Activated T-cell treated with anti-CD3 and anti-CD28 coated beads, Interleukin-2, amount 50 U/mL, for 4 hours (primary cell): Measurements from ENCODE around the gene GPAM. TPM values are rescaled to one million over a fixed set of nuclear protein-coding genes. Genes with fewer than 3 reads are reported as not detected.
A peak's percentile ranks its signal among the peaks of the same experiment; 100 is the strongest.
"Not testable (repeated sequence)": the region's sequence is repeated elsewhere in the genome, so short reads cannot be mapped to it uniquely, and the experiment has no call there.

Experiments used
- ATAC-seq, 2 donors: fragments of 200-7000 bp; cut with Tn5 transposase; one replicate each; pipeline ENCODE4 v1.10.0; 2021
- DNase-seq: peaks from one replicate; pipeline ENCODE4 v3.0.0-alpha.2; 2020
- H3K27me3 Mint-ChIP-seq: one replicate; pipeline ENCODE4 v1.8.0; 2021; ENCODE audit warnings: low read depth, mixed read lengths
- H3K36me3 Mint-ChIP-seq: one replicate; pipeline ENCODE4 v1.8.0; 2022; ENCODE audit warnings: mixed read lengths; ENCODE audit not compliant: insufficient read depth
- H3K4me1 Mint-ChIP-seq: one replicate; pipeline ENCODE4 v1.8.0; 2021; ENCODE audit warnings: low read depth, mixed read lengths
- H3K4me3 Mint-ChIP-seq: one replicate; pipeline ENCODE4 v1.8.0; 2021; ENCODE audit warnings: mild to moderate bottlenecking, moderate library complexity, mixed read lengths
- H3K9me3 Mint-ChIP-seq: one replicate; pipeline ENCODE4 v1.8.0; 2021; ENCODE audit warnings: mixed read lengths
- total RNA-seq, 3 donors: library from RNA; stranded (reverse); gene quantifications; one replicate each; pipeline ENCODE4 v1.2.1, GENCODE V29; 2021

GPAM gene
- total RNA-seq, 3 donors from 2014 or later = 10.4 to 13.2 (median 12.1) TPM

DNA sequence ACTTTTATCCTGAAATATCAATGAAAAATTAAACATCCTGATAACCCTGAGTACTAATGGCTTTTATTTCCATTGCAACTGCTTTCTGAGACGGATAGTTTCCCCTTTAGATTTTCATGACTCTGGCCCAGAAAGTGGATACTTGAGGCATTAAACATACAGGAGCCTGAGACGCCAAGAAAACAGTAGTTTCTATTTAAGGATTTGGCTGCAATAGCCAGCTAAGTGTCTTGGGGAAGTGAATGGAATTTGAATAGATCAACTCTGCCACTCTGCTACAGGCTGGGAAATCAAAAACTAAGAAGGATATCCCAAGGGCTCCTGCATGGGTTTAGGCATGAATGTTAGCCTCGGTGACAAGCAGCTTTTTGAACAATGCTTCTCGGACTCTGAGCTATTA is 24.7 kb upstream of the GPAM start:
- no peak overlapping the region for H3K4me3 Mint-ChIP-seq

DNA sequence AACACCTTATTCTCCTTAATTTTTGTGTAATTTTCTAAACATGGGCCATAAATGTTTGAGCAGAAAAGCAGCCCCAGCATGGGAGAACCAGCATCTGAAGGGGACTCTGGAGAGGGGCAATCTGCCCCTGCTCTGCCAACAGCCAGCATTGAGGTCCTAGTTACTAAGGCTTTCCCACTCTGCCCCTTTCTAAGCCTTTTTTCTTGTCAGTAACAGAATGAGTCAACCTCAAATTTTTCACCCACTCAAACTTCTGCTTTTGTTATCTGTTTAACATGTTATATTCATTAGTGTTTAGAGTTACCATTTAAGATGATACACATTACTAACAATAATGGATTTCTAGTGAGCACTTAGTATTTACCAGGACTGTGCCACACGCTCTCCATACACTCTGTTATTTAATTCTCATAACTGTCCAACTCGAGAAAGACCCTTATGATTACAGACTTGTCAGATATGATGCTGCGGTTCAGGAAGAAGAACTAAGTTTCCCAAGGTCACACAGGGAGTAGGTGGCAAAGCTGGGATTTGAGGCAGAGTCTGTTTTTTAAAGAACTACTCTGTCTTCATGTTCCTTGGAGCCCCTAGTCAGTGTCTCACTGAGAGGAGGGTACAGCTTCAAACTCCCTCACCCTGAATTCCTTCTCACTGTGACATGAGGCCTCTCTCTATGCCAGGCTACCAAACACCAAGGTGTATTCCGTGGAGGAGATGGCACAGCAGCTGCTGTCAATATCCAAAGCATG is 19.9 kb upstream of the GPAM start:
- Mint-ChIP-seq H3K27me3 (peaks cover 29% of the 10 kb centered on the region), H3K9me3 (no peaks in the 10 kb centered on the region), H3K4me3 (no peak overlapping the region), H3K36me3 (no peaks in the 10 kb centered on the region), H3K4me1 (peaks cover 3% of the 10 kb centered on the region)
- ATAC-seq = no peak
- no peak for DNase-seq

More for the DNA sequence above, 24.7 kb upstream of the GPAM start:
- H3K9me3 Mint-ChIP-seq = no peaks in the 10 kb centered on the region
- no peaks in the 10 kb centered on the region for H3K4me1 Mint-ChIP-seq
- no peaks in the 10 kb centered on the region for H3K36me3 Mint-ChIP-seq
- peaks cover 19% of the 10 kb centered on the region for H3K27me3 Mint-ChIP-seq
- no peak for ATAC-seq
- no peak for DNase-seq

DNA sequence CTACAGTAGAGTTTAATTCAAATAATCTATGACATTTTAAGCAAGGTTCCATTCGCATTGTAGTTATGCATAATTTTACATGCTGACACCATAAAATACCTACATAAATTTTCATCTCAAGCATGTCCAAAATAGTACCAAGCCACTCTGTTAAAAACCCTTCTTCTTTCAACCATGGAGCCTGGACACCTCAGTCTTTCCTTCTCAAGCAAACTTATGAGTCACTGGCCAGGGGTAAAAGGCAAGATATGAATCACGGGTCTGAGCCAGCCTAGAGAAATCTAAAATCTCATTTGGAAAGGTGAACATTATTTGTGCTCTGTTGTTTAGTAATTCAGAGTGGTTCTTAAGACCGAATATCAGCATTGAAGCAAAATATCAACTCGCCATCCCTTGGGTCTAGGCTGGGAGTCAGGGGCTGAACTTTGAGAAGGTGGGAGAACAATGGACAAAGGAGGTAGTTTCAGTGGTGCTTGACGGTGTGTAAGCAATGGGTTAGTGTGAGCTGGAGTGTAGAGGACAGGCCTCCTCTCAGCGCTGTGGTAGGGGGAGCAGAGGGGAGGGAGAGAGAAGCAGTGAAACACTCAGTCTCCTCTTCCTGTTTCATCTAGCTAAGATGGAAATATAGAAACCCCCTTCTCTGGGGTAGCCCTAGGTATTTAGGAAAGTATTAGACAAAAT is 19.1 kb upstream of the GPAM start:
- Mint-ChIP-seq H3K36me3 (no peaks in the 10 kb centered on the region), H3K4me3 (no peak overlapping the region), H3K4me1 (peaks cover 3% of the 10 kb centered on the region), H3K27me3 (peaks cover 22% of the 10 kb centered on the region), H3K9me3 (no peaks in the 10 kb centered on the region)
- no peak for DNase-seq
- no peak for ATAC-seq

DNA sequence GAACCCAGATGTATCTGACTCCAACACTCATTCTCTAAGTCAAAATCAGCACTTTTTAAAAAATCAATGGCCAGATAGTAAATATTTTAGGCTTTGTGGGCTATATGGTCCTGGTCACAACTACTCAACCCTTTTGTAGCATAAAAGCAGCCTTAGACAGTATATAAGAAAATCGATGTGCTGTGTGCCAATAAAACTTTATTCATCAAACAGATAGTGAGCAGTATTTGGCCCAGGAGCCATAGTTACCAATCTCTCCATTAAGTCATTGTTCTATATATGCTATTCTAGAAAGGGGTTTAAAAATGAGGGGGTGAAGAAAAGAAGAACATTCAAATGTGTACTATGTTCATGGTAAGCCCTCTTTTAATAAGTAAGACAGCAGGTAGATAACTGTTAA is 18.5 kb upstream of the GPAM start:
- Mint-ChIP-seq H3K4me3 (no peak overlapping the region), H3K27me3 (peaks cover 22% of the 10 kb centered on the region), H3K36me3 (no peaks in the 10 kb centered on the region), H3K9me3 (no peaks in the 10 kb centered on the region), H3K4me1 (peaks cover 3% of the 10 kb centered on the region)
- DNase-seq = no peak
- ATAC-seq = no peak

DNA sequence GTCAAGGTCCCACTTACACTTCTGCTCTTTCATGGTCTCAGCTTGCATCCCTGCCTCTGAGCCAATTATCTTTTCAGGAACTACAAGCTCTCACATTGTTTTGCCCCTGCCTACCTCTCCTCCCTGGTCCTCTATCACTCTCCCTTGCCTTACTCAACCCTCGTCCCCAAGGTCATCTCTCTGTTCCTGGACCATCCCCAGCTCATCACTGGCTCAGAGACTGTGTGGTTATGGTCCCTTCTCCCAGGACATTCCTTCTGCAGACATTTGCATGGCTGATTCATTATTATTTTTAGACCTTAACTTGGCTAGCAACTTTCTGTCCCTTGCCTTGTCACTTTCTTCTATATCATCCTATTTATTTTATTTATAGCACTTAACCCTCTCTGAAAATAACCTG is 17.8 kb upstream of the GPAM start:
- Mint-ChIP-seq H3K36me3 (no peaks in the 10 kb centered on the region), H3K27me3 (peaks cover 20% of the 10 kb centered on the region), H3K9me3 (no peaks in the 10 kb centered on the region), H3K4me3 (no peak overlapping the region), H3K4me1 (peaks cover 3% of the 10 kb centered on the region)
- no peak for DNase-seq
- no peak for ATAC-seq

DNA sequence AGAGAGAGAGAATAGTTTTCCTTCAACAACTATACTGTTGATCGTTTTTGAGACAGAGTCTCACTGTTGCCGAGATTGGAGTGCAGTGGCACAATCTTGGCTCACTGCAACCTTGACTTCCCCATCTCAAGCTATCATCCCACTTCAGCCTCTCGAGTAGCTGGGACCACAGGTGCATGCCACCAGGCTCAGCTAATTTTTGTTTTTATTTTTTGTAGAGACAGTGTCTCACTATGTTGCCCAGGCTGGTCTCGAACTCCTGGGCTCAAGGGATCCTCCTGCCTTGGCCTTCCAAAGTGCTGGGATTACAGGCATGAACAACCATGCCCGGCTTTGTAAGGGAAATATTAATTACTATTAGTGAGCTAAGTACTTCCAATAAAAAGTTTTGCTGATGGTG is 16.7 kb upstream of the GPAM start:
- H3K4me3 Mint-ChIP-seq, DNase-seq, H3K4me1 Mint-ChIP-seq, ATAC-seq, H3K9me3 Mint-ChIP-seq, H3K36me3 Mint-ChIP-seq: not testable (repeated sequence)
- peaks cover 20% of the 10 kb centered on the region for H3K27me3 Mint-ChIP-seq

DNA sequence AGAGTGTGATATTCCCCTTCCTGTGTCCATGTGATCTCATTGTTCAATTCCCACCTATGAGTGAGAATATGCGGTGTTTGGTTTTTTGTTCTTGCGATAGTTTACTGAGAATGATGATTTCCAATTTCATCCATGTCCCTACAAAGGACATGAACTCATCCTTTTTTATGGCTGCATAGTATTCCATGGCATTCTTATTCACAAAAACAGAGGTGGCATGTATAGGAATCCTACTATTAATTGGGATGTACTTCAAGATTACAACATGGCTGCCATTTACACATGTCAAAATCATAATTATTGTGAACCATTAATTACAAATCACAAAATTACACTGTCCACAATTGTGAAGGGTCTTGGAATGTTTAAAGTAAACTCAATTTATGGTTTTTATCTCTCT is 14.1 kb upstream of the GPAM start:
- ATAC-seq, H3K9me3 Mint-ChIP-seq, DNase-seq, H3K36me3 Mint-ChIP-seq, H3K4me3 Mint-ChIP-seq, H3K4me1 Mint-ChIP-seq: not testable (repeated sequence)
- peaks cover 17% of the 10 kb centered on the region for H3K27me3 Mint-ChIP-seq

DNA sequence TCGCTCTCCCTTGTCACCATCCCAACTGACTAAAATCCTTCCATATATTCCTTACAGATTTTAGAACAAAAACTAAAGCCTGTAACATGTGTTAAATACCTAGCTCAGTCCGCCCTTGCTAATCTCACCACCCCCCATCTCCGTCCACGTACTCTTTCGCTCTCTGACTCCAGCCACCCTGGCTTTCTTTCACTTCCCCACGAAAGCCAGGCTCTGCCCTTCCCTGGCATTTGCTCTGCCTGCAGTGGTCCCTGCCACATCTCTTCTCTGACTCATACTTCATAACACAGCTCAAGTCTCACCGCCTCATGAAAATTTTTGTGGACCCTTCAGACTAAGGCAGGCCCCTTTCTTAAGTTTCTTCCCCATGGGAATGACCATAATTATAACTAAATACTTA is 11.7 kb upstream of the GPAM start:
- Mint-ChIP-seq H3K4me1 (no peaks in the 10 kb centered on the region), H3K27me3 (peaks cover 7% of the 10 kb centered on the region), H3K36me3 (no peaks in the 10 kb centered on the region), H3K9me3 (no peaks in the 10 kb centered on the region), H3K4me3 (no peak overlapping the region)
- ATAC-seq (no peak), DNase-seq (no peak)

DNA sequence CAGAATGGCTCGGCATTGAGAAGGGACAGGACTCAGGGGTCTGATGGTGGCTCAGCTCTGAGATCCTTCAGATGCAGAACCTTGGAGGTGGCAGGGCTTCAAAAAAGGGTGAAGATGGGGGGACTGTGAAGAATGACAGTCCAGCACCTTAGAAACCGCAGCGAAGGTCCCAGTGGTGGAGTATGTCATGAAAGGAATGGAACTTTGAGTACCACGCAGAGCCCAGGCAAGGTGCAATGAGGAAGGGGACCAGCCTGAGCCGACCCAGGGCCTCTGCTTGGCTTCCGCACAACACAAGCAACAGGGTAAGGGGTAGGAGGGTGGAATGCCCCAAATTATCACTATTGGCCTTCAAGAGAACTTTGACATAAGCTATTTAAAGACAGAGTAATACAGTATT is 8.2 kb upstream of the GPAM start:
- H3K9me3 Mint-ChIP-seq = no peaks in the 10 kb centered on the region
- H3K27me3 Mint-ChIP-seq = peaks cover 15% of the 10 kb centered on the region
- no peak for ATAC-seq
- no peaks in the 10 kb centered on the region for H3K36me3 Mint-ChIP-seq
- no peak for DNase-seq
- no peaks in the 10 kb centered on the region for H3K4me1 Mint-ChIP-seq
- no peak overlapping the region for H3K4me3 Mint-ChIP-seq

DNA sequence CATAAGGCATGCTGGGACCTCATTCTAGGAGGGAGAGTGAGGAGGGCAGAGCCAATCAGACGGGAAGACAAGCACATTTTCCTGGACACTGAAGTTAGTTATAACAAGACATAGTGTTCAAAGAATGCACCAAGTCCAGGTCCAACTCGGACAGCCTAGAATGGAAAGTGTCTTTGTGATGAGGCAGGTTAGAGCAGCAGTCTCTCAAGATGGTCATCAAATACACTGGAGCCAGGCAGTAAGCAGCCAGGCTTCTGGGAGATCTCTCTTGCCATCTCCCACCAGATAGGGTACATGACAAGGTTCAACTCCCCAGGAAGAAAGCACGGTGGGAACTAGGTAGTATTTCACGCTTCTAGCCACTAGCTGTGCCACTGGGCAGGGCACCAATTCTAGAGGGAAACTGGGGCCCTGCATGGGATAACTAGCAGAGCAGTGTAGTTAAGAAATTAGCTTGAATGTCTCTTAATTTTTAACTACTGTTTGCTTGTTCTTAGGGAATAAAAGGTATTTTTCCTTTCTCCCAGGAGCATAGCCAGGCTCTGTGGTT is 7.6 kb upstream of the GPAM start:
- ATAC-seq = no peak
- Mint-ChIP-seq H3K4me3 (no peak overlapping the region), H3K27me3 (peaks cover 18% of the 10 kb centered on the region), H3K36me3 (no peaks in the 10 kb centered on the region), H3K9me3 (no peaks in the 10 kb centered on the region), H3K4me1 (no peaks in the 10 kb centered on the region)
- no peak for DNase-seq

DNA sequence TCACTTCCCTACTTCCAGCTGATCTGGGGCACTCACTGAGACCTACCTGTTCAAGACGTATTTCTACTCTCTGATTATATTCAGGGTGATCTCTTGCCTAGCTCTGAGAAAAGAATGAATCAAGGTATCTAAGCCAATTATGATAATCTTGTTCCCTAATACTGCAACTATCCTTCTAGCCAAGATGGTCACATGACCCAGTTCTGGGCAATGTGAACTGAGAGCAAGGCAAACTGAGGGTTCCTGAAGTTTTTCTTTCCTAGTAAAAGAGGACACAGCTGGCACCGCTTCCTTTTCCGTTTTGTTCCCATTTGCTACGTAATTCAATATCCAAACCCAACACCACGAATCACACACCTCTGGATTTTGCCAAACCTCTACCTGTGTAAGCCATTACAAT is 5.9 kb upstream of the GPAM start:
- peaks cover 5% of the 10 kb centered on the region for H3K4me1 Mint-ChIP-seq
- H3K27me3 Mint-ChIP-seq = peaks cover 20% of the 10 kb centered on the region
- H3K36me3 Mint-ChIP-seq = no peaks in the 10 kb centered on the region
- no peak overlapping the region for H3K4me3 Mint-ChIP-seq
- DNase-seq = no peak
- H3K9me3 Mint-ChIP-seq = peaks cover 5% of the 10 kb centered on the region
- ATAC-seq = no peak

DNA sequence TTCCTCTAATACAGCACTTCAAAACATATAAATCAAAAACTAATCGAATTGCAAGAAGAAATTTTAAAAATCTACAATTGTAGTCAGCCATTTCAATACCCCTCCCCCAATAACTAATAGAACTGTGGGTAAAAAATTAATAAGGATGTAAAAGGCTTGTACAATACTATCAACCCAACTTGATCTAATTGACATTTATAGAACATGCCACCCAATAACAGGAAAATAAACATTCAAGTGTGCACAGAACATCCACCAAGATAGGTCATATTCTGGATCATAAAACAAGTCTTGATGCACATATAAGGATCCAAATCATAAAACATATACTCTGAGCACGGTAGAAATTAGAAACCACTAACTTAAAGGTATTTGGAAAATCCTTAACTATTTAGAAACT is 4.0 kb upstream of the GPAM start:
- Mint-ChIP-seq H3K4me3 (no peak overlapping the region), H3K27me3 (peaks cover 20% of the 10 kb centered on the region), H3K36me3 (no peaks in the 10 kb centered on the region), H3K4me1 (peaks cover 19% of the 10 kb centered on the region), H3K9me3 (peaks cover 5% of the 10 kb centered on the region)
- DNase-seq (no peak), ATAC-seq (no peak)

DNA sequence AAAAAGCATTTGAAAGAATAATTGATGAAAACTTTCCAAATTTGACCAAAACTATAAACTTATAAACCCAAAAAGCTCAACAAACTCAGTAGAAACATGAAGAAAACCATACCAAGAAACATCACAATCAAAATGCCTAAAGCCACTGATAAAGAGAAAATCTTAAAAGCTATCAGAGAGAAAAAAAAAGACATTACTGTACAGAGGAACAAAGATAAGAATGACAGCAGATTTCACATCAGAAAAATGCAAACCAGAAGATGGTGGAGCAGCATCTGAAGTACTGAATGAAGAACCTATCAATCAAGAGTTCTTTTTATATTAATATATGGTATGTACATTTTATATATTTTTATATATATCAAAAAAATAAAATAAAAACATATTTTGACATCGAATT is 2.4 kb upstream of the GPAM start:
- H3K4me3 Mint-ChIP-seq = no peak overlapping the region
- peaks cover 5% of the 10 kb centered on the region for H3K9me3 Mint-ChIP-seq
- peaks cover 23% of the 10 kb centered on the region for H3K4me1 Mint-ChIP-seq
- peaks cover 14% of the 10 kb centered on the region for H3K27me3 Mint-ChIP-seq
- DNase-seq (no peak), ATAC-seq (no peak)
- H3K36me3 Mint-ChIP-seq = no peaks in the 10 kb centered on the region

DNA sequence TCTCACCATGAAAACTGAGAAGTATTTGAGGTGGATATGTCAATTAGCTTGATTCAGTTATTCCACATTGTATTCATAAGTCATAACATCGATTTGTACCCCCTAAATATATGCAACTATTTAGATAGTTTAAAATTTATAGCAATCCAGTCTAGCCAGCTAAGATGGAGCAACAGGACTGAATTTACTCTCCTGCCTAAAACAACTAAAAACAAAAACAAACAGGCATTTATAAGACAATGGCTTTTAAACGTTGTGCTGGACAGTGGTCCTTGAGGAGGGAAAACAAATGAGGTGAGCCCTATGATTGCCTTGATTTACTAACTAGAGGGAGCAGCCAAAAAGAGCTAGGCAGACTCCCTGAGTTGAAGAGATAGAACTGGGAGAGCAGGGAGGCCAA is 814 bp upstream of the GPAM start:
- Mint-ChIP-seq H3K4me3 (peak overlapping the region; percentile 91), H3K9me3 (peaks cover 5% of the 10 kb centered on the region), H3K36me3 (peaks cover 9% of the 10 kb centered on the region), H3K4me1 (peaks cover 23% of the 10 kb centered on the region), H3K27me3 (peaks cover 9% of the 10 kb centered on the region)
- DNase-seq (no peak), ATAC-seq (no peak)

DNA sequence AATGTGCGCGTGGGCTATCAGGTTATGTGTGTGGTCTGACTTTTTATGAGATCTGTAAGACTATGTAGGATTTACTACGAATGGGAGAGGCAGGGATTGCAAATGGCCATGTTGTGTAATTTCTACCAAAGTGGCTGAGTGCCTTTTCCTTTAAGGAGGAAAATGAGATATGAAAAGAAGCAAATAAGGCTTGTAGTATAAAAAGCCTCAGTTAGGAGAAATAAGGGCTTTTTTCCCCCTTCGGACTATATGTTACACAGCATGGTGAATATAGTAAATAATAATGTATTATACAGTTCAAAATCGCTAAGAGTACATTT is 447 bp upstream of the GPAM start:
- ATAC-seq (no peak), DNase-seq (no peak)
- H3K27me3 Mint-ChIP-seq = peaks cover 7% of the 10 kb centered on the region
- peaks cover 9% of the 10 kb centered on the region for H3K36me3 Mint-ChIP-seq
- H3K9me3 Mint-ChIP-seq = peaks cover 5% of the 10 kb centered on the region
- H3K4me1 Mint-ChIP-seq = peaks cover 23% of the 10 kb centered on the region
- peak overlapping the region; percentile 91 for H3K4me3 Mint-ChIP-seq
